Measurements from ENCODE around the gene BNIP5.
"Not testable (repeated sequence)": the region's sequence is repeated elsewhere in the genome, so short reads cannot be mapped to it uniquely, and the experiment has no call there.

The BNIP5 gene

GRCh38 chr6:36373368-36374019 lies 36.8 kb upstream of the BNIP5 start:
- intact Hi-C loops (cut with micrococcal nuclease) = no loop called here
- no peak overlapping the region for H3K4me3 Mint-ChIP-seq

DNA sequence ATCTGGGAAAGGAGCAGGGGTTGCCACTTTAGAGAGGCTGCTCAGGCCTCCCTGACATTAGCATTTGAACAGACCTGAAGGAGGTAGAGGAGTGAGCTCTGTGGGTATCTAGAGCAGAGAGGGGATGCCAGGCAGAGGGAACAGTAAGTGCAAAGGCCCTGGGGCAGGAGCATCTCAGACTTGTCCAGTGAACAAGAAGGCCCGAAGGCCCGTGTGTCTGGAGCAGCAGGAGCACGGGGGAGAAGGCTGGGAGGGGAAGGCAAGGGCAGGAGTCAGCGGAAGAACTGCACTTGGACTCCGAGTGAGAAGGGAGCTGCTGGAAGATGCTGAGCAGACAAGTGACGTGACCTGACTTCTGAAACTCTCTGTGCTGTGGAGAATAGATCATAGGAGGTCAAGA lies 35.4 kb upstream of the BNIP5 start:
- Mint-ChIP-seq H3K27ac (no peak overlapping the region), H3K36me3 (ENCODE audit: low read depth) (no peaks in the 10 kb centered on the region), H3K9me3 (no peaks in the 10 kb centered on the region), H3K4me3 (no peak overlapping the region), H3K27me3 (peaks cover 9% of the 10 kb centered on the region), H3K4me1 (ENCODE audit: low read depth) (peaks cover 22% of the 10 kb centered on the region)
- intact Hi-C loops (cut with micrococcal nuclease) = no loop called here

More at GRCh38 chr6:36373368-36374019, 36.8 kb upstream of the BNIP5 start:
- Mint-ChIP-seq H3K27me3 (peaks cover 9% of the 10 kb centered on the region), H3K27ac (no peak overlapping the region), H3K4me1 (ENCODE audit: low read depth) (peaks cover 18% of the 10 kb centered on the region), H3K9me3 (no peaks in the 10 kb centered on the region), H3K36me3 (ENCODE audit: low read depth) (no peaks in the 10 kb centered on the region)

DNA sequence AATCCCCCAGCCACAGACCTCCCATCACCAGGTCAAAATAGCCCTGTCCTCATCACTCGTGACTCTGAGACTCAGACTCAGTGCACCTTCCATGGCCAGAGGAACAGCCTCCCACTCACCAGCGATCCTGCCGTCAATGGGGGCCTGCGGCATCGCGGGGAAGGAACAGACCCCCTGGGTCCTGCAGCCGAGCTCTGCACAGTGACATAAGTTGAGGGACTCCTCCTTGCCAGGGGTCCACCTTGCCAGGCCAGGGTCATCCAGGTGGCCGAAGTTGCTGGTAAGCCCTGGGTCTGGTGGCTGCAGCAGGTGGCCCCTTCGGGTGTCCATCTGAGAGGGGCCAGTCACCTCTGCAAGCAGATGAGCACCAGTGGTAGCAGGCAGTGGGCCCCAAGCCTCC lies 34.5 kb upstream of the BNIP5 start:
- Mint-ChIP-seq H3K4me1 (ENCODE audit: low read depth) (peaks cover 23% of the 10 kb centered on the region), H3K9me3 (no peaks in the 10 kb centered on the region), H3K36me3 (ENCODE audit: low read depth) (no peaks in the 10 kb centered on the region), H3K27ac (no peak overlapping the region), H3K27me3 (peaks cover 9% of the 10 kb centered on the region), H3K4me3 (no peak overlapping the region)
- intact Hi-C loops (cut with micrococcal nuclease) = no loop called here

- intact Hi-C loops (cut with micrococcal nuclease) = no loop called here
- Mint-ChIP-seq H3K27me3 (peaks cover 9% of the 10 kb centered on the region), H3K9me3 (no peaks in the 10 kb centered on the region), H3K4me3 (no peak overlapping the region), H3K4me1 (ENCODE audit: low read depth) (peaks cover 24% of the 10 kb centered on the region), H3K27ac (no peak overlapping the region), H3K36me3 (ENCODE audit: low read depth) (no peaks in the 10 kb centered on the region)
Measured at GRCh38 chr6:36370638-36371037, 34.0 kb upstream of the BNIP5 start.

DNA sequence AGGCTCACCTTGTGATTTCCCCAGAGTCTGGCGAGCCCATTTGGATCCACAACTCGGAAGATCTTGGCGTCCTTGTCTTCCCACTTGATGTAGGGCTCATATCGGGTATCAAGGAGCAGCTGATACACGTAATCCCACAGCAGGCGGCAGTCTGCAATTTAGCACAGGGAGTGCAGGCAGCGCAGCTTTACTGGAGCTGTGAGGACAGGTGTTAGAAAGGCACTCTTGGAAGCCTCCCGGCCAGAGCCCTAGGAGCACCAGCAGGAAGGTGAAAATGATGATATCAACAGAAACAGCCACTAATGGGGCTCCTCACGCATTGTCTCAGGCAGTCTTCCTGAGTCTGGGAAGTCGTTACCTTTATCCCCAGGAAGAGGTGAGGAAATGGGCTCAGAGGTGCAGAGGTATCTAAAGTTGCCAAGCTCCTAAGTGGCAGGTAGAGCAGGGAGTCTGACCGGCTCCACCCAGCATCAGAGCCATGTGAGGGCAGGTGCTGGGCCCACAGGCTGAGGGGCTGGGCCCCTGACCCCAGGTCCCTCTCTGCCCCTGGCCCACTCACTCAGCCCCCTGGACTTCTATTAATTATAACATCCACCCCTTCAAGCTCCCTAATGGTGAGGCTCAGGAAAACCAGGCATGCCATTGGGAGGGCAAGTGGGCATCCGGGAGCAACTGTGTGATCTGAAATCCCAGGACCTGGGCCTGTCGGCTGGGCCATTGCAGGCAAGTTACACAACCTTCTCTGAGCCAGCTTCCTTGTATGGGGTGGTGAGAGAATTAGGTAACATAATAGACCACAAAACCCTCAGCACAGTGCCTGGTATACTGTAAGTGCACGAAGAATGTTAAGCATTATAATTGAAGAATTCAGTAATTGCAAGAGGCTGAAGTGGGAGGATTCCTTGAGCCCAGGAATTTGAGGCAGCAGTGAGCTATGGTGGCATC lies 32.5 kb upstream of the BNIP5 start:
- no peaks in the 10 kb centered on the region for H3K9me3 Mint-ChIP-seq
- H3K36me3 Mint-ChIP-seq (ENCODE audit: low read depth) = no peaks in the 10 kb centered on the region
- H3K4me1 Mint-ChIP-seq (ENCODE audit: low read depth) = peaks cover 39% of the 10 kb centered on the region
- no peak overlapping the region for H3K27ac Mint-ChIP-seq
- no peak overlapping the region for H3K4me3 Mint-ChIP-seq
- intact Hi-C loops (cut with micrococcal nuclease) = loop anchor here (10.0 kb wide), 1 partner anchor 334 kb away; no protein-coding TSS in a partner anchor
- peaks cover 7% of the 10 kb centered on the region for H3K27me3 Mint-ChIP-seq

DNA sequence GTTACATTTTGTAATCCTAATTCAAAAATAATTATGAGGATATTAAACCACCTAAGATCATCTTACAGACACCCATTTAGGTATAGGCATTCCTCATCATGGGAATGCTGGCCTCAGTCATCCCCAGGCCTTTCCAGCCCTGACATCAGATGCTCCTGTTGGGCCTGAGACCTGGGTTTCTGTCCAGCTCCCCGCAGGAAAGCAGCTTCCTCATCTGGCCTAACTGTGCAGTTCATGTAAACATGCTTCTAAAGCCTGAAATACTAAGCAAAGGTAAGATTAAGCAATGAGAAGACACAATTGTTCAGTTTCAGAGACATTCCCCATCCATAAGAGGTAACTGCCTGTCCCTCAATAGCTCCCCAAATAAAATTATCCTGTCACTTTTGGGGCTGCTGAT lies 31.7 kb upstream of the BNIP5 start:
- Mint-ChIP-seq H3K27me3 (peaks cover 9% of the 10 kb centered on the region), H3K9me3 (no peaks in the 10 kb centered on the region), H3K4me1 (ENCODE audit: low read depth) (peaks cover 44% of the 10 kb centered on the region), H3K4me3 (no peak overlapping the region), H3K36me3 (ENCODE audit: low read depth) (no peaks in the 10 kb centered on the region), H3K27ac (no peak overlapping the region)
- intact Hi-C loops (cut with micrococcal nuclease) = loop anchor here (10.0 kb wide), 1 partner anchor 334 kb away; no protein-coding TSS in a partner anchor

DNA sequence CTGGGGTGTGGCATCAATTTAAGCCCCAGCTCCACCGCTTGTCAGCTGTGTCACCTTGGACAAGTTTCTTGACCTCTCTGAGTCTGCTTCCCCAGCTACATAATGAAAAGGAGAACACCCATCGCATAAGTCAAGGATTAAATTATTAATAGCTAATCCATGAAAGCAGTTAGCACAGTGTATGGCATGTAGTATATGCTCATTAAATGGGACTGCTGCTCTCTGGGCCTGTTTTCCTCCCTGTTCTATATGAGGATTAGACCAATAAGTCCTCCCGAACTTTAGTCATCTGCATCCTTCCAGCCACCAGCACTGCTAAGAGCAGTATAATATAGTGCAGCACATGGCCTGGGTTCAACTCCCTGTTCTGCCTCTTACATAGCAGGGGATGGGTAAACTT lies 31.1 kb upstream of the BNIP5 start:
- Mint-ChIP-seq H3K4me1 (ENCODE audit: low read depth) (peaks cover 47% of the 10 kb centered on the region), H3K27ac (no peak overlapping the region), H3K4me3 (no peak overlapping the region), H3K9me3 (no peaks in the 10 kb centered on the region), H3K36me3 (ENCODE audit: low read depth) (no peaks in the 10 kb centered on the region), H3K27me3 (peaks cover 8% of the 10 kb centered on the region)
- intact Hi-C loops (cut with micrococcal nuclease) = loop anchor here (10.0 kb wide), 1 partner anchor 333 kb away; no protein-coding TSS in a partner anchor

DNA sequence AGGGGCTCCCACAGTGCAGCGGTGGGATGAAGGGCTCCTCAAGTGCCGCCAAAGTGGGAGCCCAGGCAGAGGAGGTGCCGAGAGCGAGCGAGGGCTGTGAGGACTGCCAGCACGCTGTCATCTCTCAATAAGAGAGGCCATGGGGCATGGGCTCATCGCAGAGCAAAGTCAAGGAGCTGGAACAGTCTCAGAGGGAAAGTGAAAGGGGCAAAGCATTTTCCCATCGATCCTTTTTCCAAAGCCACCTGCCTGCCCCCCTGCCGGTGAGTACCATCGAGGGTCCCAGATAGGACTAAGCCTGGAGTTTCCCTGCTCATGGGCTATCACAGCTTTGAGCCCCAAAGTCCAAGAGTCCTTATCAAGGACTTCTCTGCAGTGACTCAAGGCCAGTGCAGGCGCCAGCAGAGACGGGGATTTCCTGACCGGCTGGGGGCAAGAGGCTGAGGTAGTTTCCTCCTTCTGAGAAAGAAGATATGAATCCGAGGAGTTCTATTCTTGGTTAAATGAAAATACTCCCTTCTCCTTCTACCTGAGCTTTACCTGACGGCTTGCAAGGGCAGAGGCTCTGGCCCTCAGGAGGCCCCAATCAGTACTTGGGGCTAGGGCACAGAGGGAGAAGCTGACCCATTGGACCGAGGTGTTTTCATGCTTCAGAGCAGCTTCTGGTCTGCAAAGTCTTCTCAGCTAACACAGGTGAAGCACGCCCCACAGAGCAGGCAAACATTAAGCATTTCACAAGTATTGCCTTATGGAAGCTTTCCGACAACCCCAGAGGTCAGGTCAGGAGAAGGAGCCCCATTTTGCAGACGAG lies 28.2 kb upstream of the BNIP5 start:
- Mint-ChIP-seq H3K4me3 (no peak overlapping the region), H3K9me3 (no peaks in the 10 kb centered on the region), H3K36me3 (ENCODE audit: low read depth) (no peaks in the 10 kb centered on the region), H3K27me3 (peaks cover 4% of the 10 kb centered on the region), H3K4me1 (ENCODE audit: low read depth) (peaks cover 58% of the 10 kb centered on the region), H3K27ac (peak overlapping the region; percentile 59)
- intact Hi-C loops (cut with micrococcal nuclease) = loop anchor here (5.0 to 10.0 kb wide), 2 partner anchors 243 to 330 kb away; no protein-coding TSS in a partner anchor

- not testable (repeated sequence) for H3K9me3 Mint-ChIP-seq; H3K36me3 Mint-ChIP-seq (ENCODE audit: low read depth); H3K4me3 Mint-ChIP-seq; H3K27me3 Mint-ChIP-seq
- intact Hi-C loops (cut with micrococcal nuclease) = loop anchor here (5.0 to 10.0 kb wide), 2 partner anchors 242 to 329 kb away; no protein-coding TSS in a partner anchor
- H3K27ac Mint-ChIP-seq = peak overlapping the region; percentile 59
- H3K4me1 Mint-ChIP-seq (ENCODE audit: low read depth) = peaks cover 52% of the 10 kb centered on the region
Measured at GRCh38 chr6:36364061-36364635, 27.5 kb upstream of the BNIP5 start.

DNA sequence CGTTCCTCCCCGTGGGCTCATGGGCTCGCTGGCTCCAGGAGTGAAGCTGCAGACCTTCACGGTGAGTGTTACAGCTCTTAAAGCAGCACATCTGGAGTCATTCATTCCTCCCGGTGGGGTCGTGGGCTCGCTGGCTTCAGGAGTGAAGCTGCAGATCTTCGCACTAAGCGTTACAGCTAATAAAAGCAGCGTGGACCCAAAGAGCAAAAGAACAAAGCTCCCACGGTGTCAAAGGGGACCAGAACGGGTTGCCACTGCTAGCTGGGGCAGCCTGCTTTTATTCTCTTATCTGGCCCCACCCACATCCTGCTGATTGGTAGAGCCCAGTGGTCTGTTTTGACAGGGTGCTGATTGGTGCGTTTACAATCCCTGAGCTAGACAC lies 26.7 kb upstream of the BNIP5 start:
- H3K27me3 Mint-ChIP-seq; H3K27ac Mint-ChIP-seq; H3K4me3 Mint-ChIP-seq; H3K9me3 Mint-ChIP-seq; H3K36me3 Mint-ChIP-seq (ENCODE audit: low read depth): not testable (repeated sequence)
- H3K4me1 Mint-ChIP-seq (ENCODE audit: low read depth) = peaks cover 45% of the 10 kb centered on the region
- intact Hi-C loops (cut with micrococcal nuclease) = loop anchor here (5.0 to 10.0 kb wide), 2 partner anchors 241 to 329 kb away; no protein-coding TSS in a partner anchor

GRCh38 chr6:36362551-36363370 lies 26.1 kb upstream of the BNIP5 start:
- Mint-ChIP-seq H3K27ac (no peak overlapping the region), H3K9me3 (no peaks in the 10 kb centered on the region), H3K36me3 (ENCODE audit: low read depth) (no peaks in the 10 kb centered on the region), H3K4me3 (no peak overlapping the region), H3K27me3 (peaks cover 4% of the 10 kb centered on the region), H3K4me1 (ENCODE audit: low read depth) (peaks cover 45% of the 10 kb centered on the region)
- intact Hi-C loops (cut with micrococcal nuclease) = loop anchor here (5.0 to 10.0 kb wide), 2 partner anchors 240 to 328 kb away; no protein-coding TSS in a partner anchor

- intact Hi-C loops (cut with micrococcal nuclease) = loop anchor here (2.0 to 10.0 kb wide), 4 partner anchors 20 to 326 kb away; no protein-coding TSS in a partner anchor
- H3K4me1 Mint-ChIP-seq (ENCODE audit: low read depth) = peaks cover 52% of the 10 kb centered on the region
- no peak overlapping the region for H3K4me3 Mint-ChIP-seq
- H3K27me3 Mint-ChIP-seq = peaks cover 4% of the 10 kb centered on the region
- no peaks in the 10 kb centered on the region for H3K9me3 Mint-ChIP-seq
- no peaks in the 10 kb centered on the region for H3K36me3 Mint-ChIP-seq (ENCODE audit: low read depth)
- peak overlapping the region; percentile 8 for H3K27ac Mint-ChIP-seq
Measured at GRCh38 chr6:36361071-36361470, 24.4 kb upstream of the BNIP5 start.
